Natural killer cell (primary cell): ENCODE measurements around the gene CNDP1. TPM values are rescaled to one million over a fixed set of nuclear protein-coding genes. Genes with fewer than 3 reads are reported as not detected.

Source experiments
- ATAC-seq, 3 donors: fragments of 150-1000 bp in 2 of 3; fragments of 200-7000 bp in 1 of 3; cut with Tn5 transposase; 1 replicate in 1 of 3; 2 replicates in 2 of 3; pipeline ENCODE4 v1.10.0; 2021; ENCODE audit warnings: mild to moderate bottlenecking in 2 of 3, moderate library complexity in 2 of 3
- DNase-seq, 2 donors: peaks; one replicate each; pipeline versions ENCODE4 v3.0.0 to v3.0.0-alpha.2; 2013 to 2021; ENCODE audit warnings: mixed read lengths in 1 of 2
- H3K27ac ChIP-seq: one replicate; pipeline ENCODE4 v1.5.1; 2013; ENCODE audit warnings: mild to moderate bottlenecking, low read length
- H3K27me3 ChIP-seq: one replicate; pipeline ENCODE4 v1.6.1; 2013; ENCODE audit warnings: low read length; ENCODE audit not compliant: control insufficient read depth, insufficient read depth
- H3K36me3 ChIP-seq: one replicate; pipeline ENCODE4 v1.6.1; 2013; ENCODE audit warnings: low read length; ENCODE audit not compliant: control insufficient read depth, insufficient read depth
- H3K4me1 ChIP-seq: one replicate; pipeline ENCODE4 v1.6.1; 2013; ENCODE audit warnings: low read length; ENCODE audit not compliant: control insufficient read depth, insufficient read depth
- H3K4me3 ChIP-seq: one replicate; pipeline ENCODE4 v1.5.1; 2013; ENCODE audit warnings: low read length
- H3K9me3 ChIP-seq: one replicate; pipeline ENCODE4 v1.6.1; 2013; ENCODE audit warnings: low read length; ENCODE audit not compliant: control insufficient read depth, insufficient read depth
- H3K27ac Mint-ChIP-seq, 2 donors: one replicate each; pipeline ENCODE4 v1.8.0; 2022; ENCODE audit warnings: mild to moderate bottlenecking in 2 of 2, mixed read lengths in 2 of 2, moderate library complexity in 1 of 2
- H3K27me3 Mint-ChIP-seq, 2 donors: one replicate each; pipeline ENCODE4 v1.8.0; 2022; ENCODE audit warnings: low read depth in 2 of 2, mixed read lengths in 2 of 2
- H3K36me3 Mint-ChIP-seq: one replicate; pipeline ENCODE4 v1.8.0; 2022; ENCODE audit warnings: mixed read lengths
- H3K4me1 Mint-ChIP-seq, 2 donors: one replicate each; pipeline ENCODE4 v1.8.0; 2022; ENCODE audit warnings: mixed read lengths in 2 of 2
- H3K4me3 Mint-ChIP-seq: one replicate; pipeline ENCODE4 v1.8.0; 2022; ENCODE audit warnings: mild to moderate bottlenecking, moderate library complexity, mixed read lengths
- H3K9me3 Mint-ChIP-seq, 2 donors: one replicate each; pipeline ENCODE4 v1.8.0; 2022; ENCODE audit warnings: mixed read lengths in 2 of 2
- CTCF ChIP-seq: fragments of 200-600 bp; IDR thresholded peaks from one replicate; pipeline ENCODE4 v1.8.0; 2022; ENCODE audit warnings: antibody characterized with exemption
- WGBS: methylation state at CpG from one replicate; pipeline ENCODE4 v1.1.7; 2013; ENCODE audit warnings: missing lambda C conversion rate; ENCODE audit not compliant: insufficient coverage; 5-methylcytosine and 5-hydroxymethylcytosine counted together
- intact Hi-C: fragments of 100-400 bp; cut with micrococcal nuclease; formaldehyde crosslinking; loops from one replicate; pipeline ENCODE4 v1.14.2; 2022
- total RNA-seq, 4 donors: library from RNA; stranded (reverse); fragments of 120-200 nt in 1 of 4; gene quantifications; one replicate each; pipeline versions ENCODE4 v1.2.3 to v1.2.4, GENCODE V29; 2013 to 2022

Gene CNDP1
- total RNA-seq = under 1 TPM; 0.31 to 0.60 (median 0.57) TPM
- total RNA-seq (2013) = 0.20 TPM

- no peak for ATAC-seq
- Mint-ChIP-seq H3K9me3 (no peaks in the 10 kb centered on the region), H3K4me1 (no peaks in the 10 kb centered on the region), H3K36me3 (no peaks in the 10 kb centered on the region), H3K27ac (no peak within 1 kb of the TSS), H3K27me3 (peaks cover 3 to 6% of the 10 kb centered on the region in 2 donors), H3K4me3 (no peak within 1 kb of the TSS)
- no peaks in the 10 kb centered on the region for H3K4me1 ChIP-seq
- no peak for DNase-seq
- no peaks in the 10 kb centered on the region for H3K36me3 ChIP-seq
- no peaks in the 10 kb centered on the region for H3K9me3 ChIP-seq
- TF ChIP-seq CTCF = no peak
- no peak within 1 kb of the TSS for H3K27ac ChIP-seq
- intact Hi-C loops = no loop called here
- no peaks in the 10 kb centered on the region for H3K27me3 ChIP-seq
- no peak within 1 kb of the TSS for H3K4me3 ChIP-seq
- WGBS = 89% methylated on average over 21 of the region's 21 CpGs
Observed at GRCh38 chr18:74534150-74534969, at the start of gene CNDP1. Gene CNDP1 (plus strand): TSS chr18:74534500. CDS start chr18:74534668, 168 bp downstream.

GRCh38 chr18:74486119-74486849, 48.0 kb upstream of the CNDP1 start:
- no peak for TF ChIP-seq CTCF
- H3K4me1 ChIP-seq = peaks cover 13% of the 10 kb centered on the region
- no peak overlapping the region for H3K27ac Mint-ChIP-seq
- no peak overlapping the region for H3K4me3 ChIP-seq
- H3K9me3 ChIP-seq = no peaks in the 10 kb centered on the region
- no peak for DNase-seq
- no peak overlapping the region for H3K27ac ChIP-seq
- peaks cover 5% of the 10 kb centered on the region in 2 donors for H3K4me1 Mint-ChIP-seq
- H3K4me3 Mint-ChIP-seq = no peak overlapping the region
- peaks cover 0 to 7% of the 10 kb centered on the region in 2 donors for H3K27me3 Mint-ChIP-seq
- WGBS = 96% methylated on average over 14 of the region's 15 CpGs
- H3K36me3 ChIP-seq = no peaks in the 10 kb centered on the region
- H3K27me3 ChIP-seq = no peaks in the 10 kb centered on the region
- H3K36me3 Mint-ChIP-seq = no peaks in the 10 kb centered on the region
- no peak for ATAC-seq
- H3K9me3 Mint-ChIP-seq = no peaks in the 10 kb centered on the region
- intact Hi-C loops = no loop called here

GRCh38 chr18:74488354-74488753, 45.9 kb upstream of the CNDP1 start:
- H3K36me3 Mint-ChIP-seq = no peaks in the 10 kb centered on the region
- Histone ChIP-seq H3K4me1 (peaks cover 13% of the 10 kb centered on the region), H3K36me3 (no peaks in the 10 kb centered on the region), H3K27me3 (no peaks in the 10 kb centered on the region), H3K27ac (no peak overlapping the region), H3K9me3 (no peaks in the 10 kb centered on the region), H3K4me3 (no peak overlapping the region)
- TF ChIP-seq CTCF = no peak
- WGBS = 100% methylated on average over 1 of the region's 8 CpGs
- intact Hi-C loops = no loop called here
- H3K4me3 Mint-ChIP-seq = no peak overlapping the region
- H3K27ac Mint-ChIP-seq = no peak overlapping the region
- no peaks in the 10 kb centered on the region for H3K9me3 Mint-ChIP-seq
- no peak for ATAC-seq
- H3K4me1 Mint-ChIP-seq = peaks cover 5% of the 10 kb centered on the region in 2 donors
- H3K27me3 Mint-ChIP-seq = no peaks in the 10 kb centered on the region
- DNase-seq = no peak
